HG02610 (cell line): ENCODE data around the gene SLC29A2.
"Not testable (repeated sequence)": the region's sequence is repeated elsewhere in the genome, so short reads cannot be mapped to it uniquely, and the experiment has no call there.

ENCODE experiments used
- ATAC-seq: cut with Tn5 transposase; IDR thresholded peaks from one replicate; pipeline ENCODE4 v1.9.1; 2021; ENCODE audit warnings: mild to moderate bottlenecking, moderate library complexity; ENCODE audit not compliant: unreplicated experiment

Gene SLC29A2

GRCh38 chr11:66386171-66387069 is 14.9 kb upstream of the SLC29A2 start:
- no peak for ATAC-seq

GRCh38 chr11:66384316-66384715 is 12.8 kb upstream of the SLC29A2 start:
- not testable (repeated sequence) for ATAC-seq

GRCh38 chr11:66380264-66380663 is 8.7 kb upstream of the SLC29A2 start:
- not testable (repeated sequence) for ATAC-seq

GRCh38 chr11:66373690-66374287 is 2.2 kb upstream of the SLC29A2 start:
- not testable (repeated sequence) for ATAC-seq

GRCh38 chr11:66373265-66373664 is 1.7 kb upstream of the SLC29A2 start:
- no peak for ATAC-seq

GRCh38 chr11:66369073-66369894 is 2.3 kb downstream of the SLC29A2 start:
- ATAC-seq, result no peak

- ATAC-seq, result no peak
These were observed 3.1 kb downstream of the SLC29A2 start for GRCh38 chr11:66368484-66368883.

GRCh38 chr11:66367561-66368312 is 3.8 kb downstream of the SLC29A2 start:
- no peak for ATAC-seq

GRCh38 chr11:66366844-66367477 is 4.6 kb downstream of the SLC29A2 start:
- ATAC-seq, result no peak

- ATAC-seq, result no peak
These were observed 5.6 kb downstream of the SLC29A2 start for GRCh38 chr11:66365711-66366619.

- ATAC-seq, result no peak
These were observed 6.4 kb downstream of the SLC29A2 start for GRCh38 chr11:66365166-66365565.

- no peak for ATAC-seq
These were observed 7.6 kb downstream of the SLC29A2 start for GRCh38 chr11:66363805-66364535.

GRCh38 chr11:66363187-66363601 is 8.4 kb downstream of the SLC29A2 start:
- ATAC-seq, result no peak

- no peak for ATAC-seq
These were observed 8.9 kb downstream of the SLC29A2 start for GRCh38 chr11:66362481-66363147.

- no peak for ATAC-seq
These were observed 10.0 kb downstream of the SLC29A2 start for GRCh38 chr11:66361502-66361941.

- no peak for ATAC-seq
These were observed 11.0 kb downstream of the SLC29A2 start for GRCh38 chr11:66360406-66361073.

- no peak for ATAC-seq
These were observed 11.9 kb downstream of the SLC29A2 start for GRCh38 chr11:66359662-66360087.
